ENCODE measurements around the gene GPR176.

Gene GPR176

GRCh38 chr15:39939487-39940452 is 19.7 kb upstream of the GPR176 start:
- no peak for DNase-seq (ENCODE audit: extremely low spot score)
- ChIA-PET POLR2A (no interaction called here), CTCF (no interaction called here)
- TF ChIP-seq L3MBTL2 (conservative IDR thresholded peaks at IDR 0.05), result no peak
- TF ChIP-seq FOXK2 (IDR thresholded peaks at IDR 0.05), result no peak
- no peak for TF ChIP-seq ARNT (IDR thresholded peaks at IDR 0.05)

- DNase-seq (ENCODE audit: extremely low spot score), result no peak
- TF ChIP-seq L3MBTL2 (conservative IDR thresholded peaks at IDR 0.05) (no peak), TARDBP (IDR thresholded peaks at IDR 0.05) (no peak), SP1 (IDR thresholded peaks at IDR 0.05) (no peak), ELF4 (IDR thresholded peaks at IDR 0.05) (no peak), NFRKB (IDR thresholded peaks at IDR 0.05) (no peak), BHLHE40 (IDR thresholded peaks at IDR 0.05; ENCODE audit: borderline replicate concordance) (no peak), FOXA1 (IDR thresholded peaks at IDR 0.05) (no peak), ZNF384 (IDR thresholded peaks at IDR 0.05) (no peak), HDGF (IDR thresholded peaks at IDR 0.05; ENCODE audit: borderline replicate concordance) (no peak), PKNOX1 (IDR thresholded peaks at IDR 0.05) (no peak), CTBP1 (IDR thresholded peaks at IDR 0.05; ENCODE audit: borderline replicate concordance) (no peak), FOXM1 (IDR thresholded peaks at IDR 0.05; ENCODE audit: borderline replicate concordance) (no peak), ARNT (IDR thresholded peaks at IDR 0.05) (no peak), SUZ12 (IDR thresholded peaks at IDR 0.05) (no peak), FOXK2 (IDR thresholded peaks at IDR 0.05) (no peak), LEF1 (IDR thresholded peaks at IDR 0.05; ENCODE audit: borderline replicate concordance) (no peak)
- CTCF ChIA-PET, result no interaction called here
- POLR2A ChIA-PET, result no interaction called here
Observed at GRCh38 chr15:39937696-39938095, 17.6 kb upstream of the GPR176 start.

GRCh38 chr15:39936681-39937080 is 16.6 kb upstream of the GPR176 start:
- POLR2A ChIA-PET, result interaction anchor here (3.5 kb wide), 1 partner anchor 13 kb away, joined by 54 read pairs; no protein-coding TSS in a partner anchor
- no peak for TF ChIP-seq HDGF (IDR thresholded peaks at IDR 0.05; ENCODE audit: borderline replicate concordance)
- TF ChIP-seq FOXA1 (IDR thresholded peaks at IDR 0.05), result no peak
- TF ChIP-seq BHLHE40 (IDR thresholded peaks at IDR 0.05; ENCODE audit: borderline replicate concordance), result no peak
- no peak for TF ChIP-seq FOXM1 (IDR thresholded peaks at IDR 0.05; ENCODE audit: borderline replicate concordance)
- no peak for TF ChIP-seq LEF1 (IDR thresholded peaks at IDR 0.05; ENCODE audit: borderline replicate concordance)
- no peak for TF ChIP-seq ARNT (IDR thresholded peaks at IDR 0.05)
- no peak for TF ChIP-seq SP1 (IDR thresholded peaks at IDR 0.05)
- no peak for TF ChIP-seq ELF4 (IDR thresholded peaks at IDR 0.05)
- no peak for DNase-seq (ENCODE audit: extremely low spot score)
- CTCF ChIA-PET, result no interaction called here

- no peak for TF ChIP-seq ARNT (IDR thresholded peaks at IDR 0.05)
- no peak for TF ChIP-seq BHLHE40 (IDR thresholded peaks at IDR 0.05; ENCODE audit: borderline replicate concordance)
- no peak for TF ChIP-seq FOXK2 (IDR thresholded peaks at IDR 0.05)
- no peak for TF ChIP-seq CTBP1 (IDR thresholded peaks at IDR 0.05; ENCODE audit: borderline replicate concordance)
- no peak for DNase-seq (ENCODE audit: extremely low spot score)
- CTCF ChIA-PET, result interaction anchor here (0.5 kb wide), 1 partner anchor 213 kb away, joined by 3 read pairs; no protein-coding TSS in a partner anchor
- POLR2A ChIA-PET, result interaction anchor here (3.5 kb wide), 1 partner anchor 13 kb away, joined by 54 read pairs; no protein-coding TSS in a partner anchor
Observed at GRCh38 chr15:39936187-39936586, 16.1 kb upstream of the GPR176 start.

GRCh38 chr15:39935241-39935640 is 15.2 kb upstream of the GPR176 start:
- POLR2A ChIA-PET, result interaction anchor here (1.2 to 3.5 kb wide), 2 partner anchors 12 to 95 kb away, joined by 3 to 54 read pairs; no protein-coding TSS in a partner anchor
- CTCF ChIA-PET, result interaction anchor here (0.7 kb wide), 1 partner anchor 433 kb away, joined by 3 read pairs; no protein-coding TSS in a partner anchor
- DNase-seq (ENCODE audit: extremely low spot score), result no peak
- TF ChIP-seq FOXA1 (IDR thresholded peaks at IDR 0.05) (no peak), HDGF (IDR thresholded peaks at IDR 0.05; ENCODE audit: borderline replicate concordance) (no peak), LEF1 (IDR thresholded peaks at IDR 0.05; ENCODE audit: borderline replicate concordance) (no peak), ZNF384 (IDR thresholded peaks at IDR 0.05) (no peak)

GRCh38 chr15:39934397-39935071 is 14.5 kb upstream of the GPR176 start:
- TF ChIP-seq FOXK2 (IDR thresholded peaks at IDR 0.05), result no peak
- no peak for TF ChIP-seq ARNT (IDR thresholded peaks at IDR 0.05)
- no peak for TF ChIP-seq ELF4 (IDR thresholded peaks at IDR 0.05)
- TF ChIP-seq SP1 (IDR thresholded peaks at IDR 0.05), result no peak
- no peak for TF ChIP-seq TARDBP (IDR thresholded peaks at IDR 0.05)
- TF ChIP-seq NFRKB (IDR thresholded peaks at IDR 0.05), result no peak
- TF ChIP-seq HDGF (IDR thresholded peaks at IDR 0.05; ENCODE audit: borderline replicate concordance), result no peak
- TF ChIP-seq PKNOX1 (IDR thresholded peaks at IDR 0.05), result no peak
- no peak for TF ChIP-seq CTBP1 (IDR thresholded peaks at IDR 0.05; ENCODE audit: borderline replicate concordance)
- no peak for TF ChIP-seq ZNF384 (IDR thresholded peaks at IDR 0.05)
- TF ChIP-seq SUZ12 (IDR thresholded peaks at IDR 0.05), result no peak
- TF ChIP-seq BHLHE40 (IDR thresholded peaks at IDR 0.05; ENCODE audit: borderline replicate concordance), result no peak
- TF ChIP-seq LEF1 (IDR thresholded peaks at IDR 0.05; ENCODE audit: borderline replicate concordance), result no peak
- TF ChIP-seq FOXA1 (IDR thresholded peaks at IDR 0.05), result no peak
- TF ChIP-seq L3MBTL2 (conservative IDR thresholded peaks at IDR 0.05), result no peak
- TF ChIP-seq FOXM1 (IDR thresholded peaks at IDR 0.05; ENCODE audit: borderline replicate concordance), result no peak
- DNase-seq (ENCODE audit: extremely low spot score), result no peak
- ChIA-PET POLR2A (interaction anchor here (0.9 to 3.5 kb wide), 6 partner anchors 11 to 140 kb away, joined by 3 to 54 read pairs (median 3); no protein-coding TSS in a partner anchor), CTCF (interaction anchor here (0.7 kb wide), 1 partner anchor 432 kb away, joined by 3 read pairs; no protein-coding TSS in a partner anchor)

Data from HEK293T (cell line).